PC-3 (cell line): ENCODE data around the gene SEMA4G.

Source experiments
- CTCF ChIP-seq: fragments of 300-600 bp; sonication (generic); conservative IDR thresholded peaks from 2 replicates; pipeline ENCODE4 v1.5.1; 2017; ENCODE audit warnings: antibody characterized with exemption, low read depth, mild to moderate bottlenecking, low read length
- EZH2phosphoT487 ChIP-seq: fragments of 300-600 bp; sonication (generic); IDR thresholded peaks from 2 replicates; pipeline ENCODE4 v1.6.1; 2018; ENCODE audit warnings: mild to moderate bottlenecking, antibody characterized with exemption, low read length, borderline replicate concordance

GRCh38 chr10:101005869-101006567 is 36.7 kb downstream of the SEMA4G start:
- no peak for TF ChIP-seq CTCF
- no peak for TF ChIP-seq EZH2phosphoT487
